PC-9 (cell line): Measurements from ENCODE around the gene COL13A1. TPM values are rescaled to one million over a fixed set of nuclear protein-coding genes. Genes with fewer than 3 reads are reported as not detected.

Source experiments
- BruUV-seq: library from RNA; stranded (reverse); fragments of 400-500 nt; replicated peaks from 2 replicates; lab custom pipeline; 2021; lab: Mats Ljungman, UMichigan
- CTCF ChIA-PET: fragments of 300-600 bp; sonication (Branson Sonifier 250); formaldehyde crosslinking; loops from one replicate; lab custom pipeline; 2022; ENCODE audit warnings: antibody characterized with exemption; lab: Charles Lee
- POLR2A ChIA-PET: fragments of 300-600 bp; sonication (Branson Sonifier 250); formaldehyde crosslinking; loops from one replicate; lab custom pipeline; 2022; ENCODE audit warnings: antibody characterized with exemption; ENCODE audit not compliant: unreplicated experiment; lab: Charles Lee
- DNase-seq, 2 experiments: peaks; one replicate each; pipeline versions ENCODE4 v3.0.0 to v3.0.0-alpha.2; 2015 to 2022; ENCODE audit warnings: mixed read lengths in 1 of 2
- H2AFZ ChIP-seq: fragments of 200-600 bp; sonication (generic); 2 replicates; pipeline ENCODE4 v1.8.1; 2017; ENCODE audit warnings: antibody characterized with exemption
- H3F3A ChIP-seq: fragments of 200-600 bp; sonication (generic); 2 replicates; pipeline ENCODE4 v1.8.1; 2017; ENCODE audit warnings: antibody characterized with exemption, mild to moderate bottlenecking, low read depth; ENCODE audit not compliant: insufficient read depth
- H3K27ac ChIP-seq: fragments of 200-600 bp; sonication (generic); 2 replicates; pipeline ENCODE4 v1.6.1; 2016; ENCODE audit warnings: mixed run types
- H3K27me3 ChIP-seq: fragments of 200-600 bp; sonication (generic); 2 replicates; pipeline ENCODE4 v1.6.1; 2016; ENCODE audit warnings: low read depth, mixed run types; ENCODE audit not compliant: insufficient read depth
- H3K36me3 ChIP-seq: fragments of 200-600 bp; sonication (generic); 2 replicates; pipeline ENCODE4 v1.6.1; 2016; ENCODE audit warnings: low read depth, mixed run types
- H3K4me1 ChIP-seq: fragments of 200-600 bp; sonication (generic); replicated peaks from 2 replicates; pipeline ENCODE4 v1.6.1; 2016; ENCODE audit warnings: mixed run types; ENCODE audit not compliant: insufficient read depth
- H3K4me2 ChIP-seq: fragments of 200-600 bp; sonication (generic); 2 replicates; pipeline ENCODE4 v1.6.1; 2017; ENCODE audit warnings: mixed run types
- H3K4me3 ChIP-seq: fragments of 200-600 bp; sonication (generic); 2 replicates; pipeline ENCODE4 v1.6.1; 2016; ENCODE audit warnings: mixed run types
- H3K79me2 ChIP-seq: fragments of 200-600 bp; sonication (generic); 2 replicates; pipeline ENCODE4 v1.6.1; 2017; ENCODE audit warnings: low read depth, mixed run types
- H3K9me2 ChIP-seq: fragments of 200-600 bp; sonication (generic); 2 replicates; pipeline ENCODE4 v1.8.1; 2017; ENCODE audit warnings: mild to moderate bottlenecking; ENCODE audit not compliant: insufficient read depth
- H3K9me3 ChIP-seq: fragments of 200-600 bp; sonication (generic); 2 replicates; pipeline ENCODE4 v1.8.1; 2016; ENCODE audit warnings: low read depth; ENCODE audit not compliant: insufficient read depth
- H4K20me1 ChIP-seq: fragments of 200-600 bp; sonication (generic); 2 replicates; pipeline ENCODE4 v1.8.1; 2017; ENCODE audit not compliant: insufficient read depth
- CTCF ChIP-seq: fragments of 200-600 bp; sonication (generic); conservative IDR thresholded peaks from 2 replicates; pipeline ENCODE4 v1.6.1; 2017; ENCODE audit warnings: mixed run types, antibody characterized with exemption, mild to moderate bottlenecking, moderate library complexity
- EZH2 ChIP-seq: fragments of 200-600 bp; sonication (generic); IDR thresholded peaks from 2 replicates; pipeline ENCODE4 v1.8.0; 2017; ENCODE audit warnings: antibody characterized with exemption, low read depth
- intact Hi-C: fragments of 100-400 bp; cut with micrococcal nuclease; formaldehyde crosslinking; loops from one replicate; pipeline ENCODE4 v1.10.0; 2022; ENCODE audit not compliant: unreplicated experiment
- total RNA-seq: library from RNA; stranded (reverse); gene quantifications from 2 replicates; pipeline ENCODE4 v1.2.3, GENCODE V29; 2021

Gene COL13A1
- total RNA-seq, 1 experiment from 2014 or later = 1.6 TPM

GRCh38 chr10:69907517-69907916 is 105.8 kb downstream of the COL13A1 start:
- Histone ChIP-seq H3F3A (peaks cover 6% of the 10 kb centered on the region; the same call in 1 of the 2 replicates), H3K79me2 (no peaks in the 10 kb centered on the region), H3K9me3 (no peaks in the 10 kb centered on the region), H2AFZ (no peak overlapping the region), H3K4me2 (no peak overlapping the region), H3K27me3 (no peaks in the 10 kb centered on the region), H3K9me2 (no peaks in the 10 kb centered on the region), H3K4me1 (peaks cover 9% of the 10 kb centered on the region; the same call in 1 of the 2 replicates), H4K20me1 (no peaks in the 10 kb centered on the region), H3K4me3 (no peak overlapping the region), H3K27ac (no peak overlapping the region), H3K36me3 (no peaks in the 10 kb centered on the region)
- CTCF ChIA-PET = no interaction called here
- no peak for DNase-seq
- no peak for TF ChIP-seq CTCF
- no peak for TF ChIP-seq EZH2
- no TSS peak for BruUV-seq
- intact Hi-C loops = no loop called here
- POLR2A ChIA-PET = no interaction called here

DNA sequence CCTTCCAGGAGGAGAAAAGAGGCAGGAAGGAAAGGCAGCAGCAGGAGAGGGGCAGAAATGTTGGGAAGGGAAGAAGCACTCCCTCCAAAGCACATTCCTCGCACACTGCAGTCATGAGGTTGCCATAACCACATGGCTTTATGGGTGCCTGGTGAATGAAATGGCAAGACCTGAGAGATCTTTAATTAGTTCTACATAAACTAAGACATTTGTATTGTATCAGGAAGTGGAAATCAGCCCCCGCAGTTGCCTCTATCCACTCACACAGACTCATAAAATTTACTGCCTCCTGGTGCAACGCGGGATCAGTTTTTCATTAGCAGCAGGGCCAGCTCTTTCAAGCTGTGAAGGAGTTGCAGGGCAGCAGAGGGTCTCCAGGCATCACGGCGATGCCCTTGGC is 106.4 kb downstream of the COL13A1 start:
- ChIA-PET CTCF (no interaction called here), POLR2A (interaction anchor here (0.7 kb wide), 1 partner anchor 26 kb away, joined by 4 read pairs; no protein-coding TSS in a partner anchor)
- Histone ChIP-seq H3K27me3 (no peaks in the 10 kb centered on the region), H3K27ac (no peak overlapping the region), H3K4me1 (peaks cover 4% of the 10 kb centered on the region; the same call in 1 of the 2 replicates), H3K9me3 (no peaks in the 10 kb centered on the region), H3K79me2 (no peaks in the 10 kb centered on the region), H3K4me2 (no peak overlapping the region), H3K4me3 (no peak overlapping the region), H3F3A (no peaks in the 10 kb centered on the region; the same call in 1 of the 2 replicates), H4K20me1 (no peaks in the 10 kb centered on the region), H2AFZ (no peak overlapping the region), H3K9me2 (no peaks in the 10 kb centered on the region), H3K36me3 (no peaks in the 10 kb centered on the region)
- intact Hi-C loops = no loop called here
- BruUV-seq = no TSS peak
- TF ChIP-seq EZH2 = no peak
- no peak for TF ChIP-seq CTCF
- DNase-seq = no peak

GRCh38 chr10:69910561-69910960 is 108.9 kb downstream of the COL13A1 start:
- H3K4me1 ChIP-seq = no peaks in the 10 kb centered on the region
- no peak overlapping the region for H3K27ac ChIP-seq
- H3K4me2 ChIP-seq = no peak overlapping the region
- no peaks in the 10 kb centered on the region for H3F3A ChIP-seq
- no peaks in the 10 kb centered on the region for H4K20me1 ChIP-seq
- no peak overlapping the region for H3K4me3 ChIP-seq
- DNase-seq = no peak
- H3K27me3 ChIP-seq = no peaks in the 10 kb centered on the region
- ChIA-PET POLR2A (no interaction called here), CTCF (no interaction called here)
- no TSS peak for BruUV-seq
- H3K9me2 ChIP-seq = no peaks in the 10 kb centered on the region
- intact Hi-C loops = loop anchor here (5.0 to 10.0 kb wide), 3 partner anchors 193 to 396 kb away; no protein-coding TSS in a partner anchor
- no peaks in the 10 kb centered on the region for H3K36me3 ChIP-seq
- H3K9me3 ChIP-seq = no peaks in the 10 kb centered on the region
- H3K79me2 ChIP-seq = no peaks in the 10 kb centered on the region
- TF ChIP-seq EZH2 (no peak), CTCF (no peak)
- no peak overlapping the region for H2AFZ ChIP-seq
